Kidney capillary endothelial cell (primary cell): ENCODE results near the gene SCART1.
"Not testable (repeated sequence)": the region's sequence is repeated elsewhere in the genome, so short reads cannot be mapped to it uniquely, and the experiment has no call there.

Source experiments
- DNase-seq: peaks from one replicate; pipeline ENCODE4 v3.0.0-alpha.2; 2018; ENCODE audit warnings: low spot score

SCART1 gene

GRCh38 chr10:133432789-133433188 is 21.0 kb upstream of the SCART1 start:
- not testable (repeated sequence) for DNase-seq

GRCh38 chr10:133438711-133439273 is 15.0 kb upstream of the SCART1 start:
- peak; percentile 20 for DNase-seq

- DNase-seq, result no peak
These were observed 14.0 kb upstream of the SCART1 start for GRCh38 chr10:133439517-133440461.

GRCh38 chr10:133440633-133441285 is 13.0 kb upstream of the SCART1 start:
- DNase-seq, result no peak

GRCh38 chr10:133441356-133441755 is 12.4 kb upstream of the SCART1 start:
- DNase-seq, result not testable (repeated sequence)

- DNase-seq, result no peak
These were observed 12.0 kb upstream of the SCART1 start for GRCh38 chr10:133441780-133442179.

GRCh38 chr10:133442191-133442966 is 11.4 kb upstream of the SCART1 start:
- DNase-seq, result no peak

- no peak for DNase-seq
These were observed 10.5 kb upstream of the SCART1 start for GRCh38 chr10:133442967-133443924.

GRCh38 chr10:133444342-133445267 is 9.1 kb upstream of the SCART1 start:
- DNase-seq, result no peak

GRCh38 chr10:133445268-133445732 is 8.4 kb upstream of the SCART1 start:
- DNase-seq, result no peak

GRCh38 chr10:133445751-133446708 is 7.7 kb upstream of the SCART1 start:
- no peak for DNase-seq

GRCh38 chr10:133446979-133447378 is 6.8 kb upstream of the SCART1 start:
- no peak for DNase-seq

- DNase-seq, result no peak
These were observed 5.6 kb upstream of the SCART1 start for GRCh38 chr10:133448120-133448519.

GRCh38 chr10:133451346-133451745 is 2.4 kb upstream of the SCART1 start:
- DNase-seq, result no peak

GRCh38 chr10:133452453-133452852 is 1.3 kb upstream of the SCART1 start:
- no peak for DNase-seq

GRCh38 chr10:133454204-133454893 is 604 bp downstream of the SCART1 start:
- no peak for DNase-seq

GRCh38 chr10:133455196-133455595 is 1.5 kb downstream of the SCART1 start:
- no peak for DNase-seq

GRCh38 chr10:133455611-133456031 is 1.9 kb downstream of the SCART1 start:
- DNase-seq, result no peak
